SKM-1 (cell line): ENCODE measurements around the gene ROR2.
"Not testable (repeated sequence)": the region's sequence is repeated elsewhere in the genome, so short reads cannot be mapped to it uniquely, and the experiment has no call there.

Experiments
- DNase-seq: peaks from one replicate; lab custom pipeline; 2025; ENCODE audit not compliant: unreplicated experiment; lab: John Stamatoyannopoulos, UW

The ROR2 gene

DNA sequence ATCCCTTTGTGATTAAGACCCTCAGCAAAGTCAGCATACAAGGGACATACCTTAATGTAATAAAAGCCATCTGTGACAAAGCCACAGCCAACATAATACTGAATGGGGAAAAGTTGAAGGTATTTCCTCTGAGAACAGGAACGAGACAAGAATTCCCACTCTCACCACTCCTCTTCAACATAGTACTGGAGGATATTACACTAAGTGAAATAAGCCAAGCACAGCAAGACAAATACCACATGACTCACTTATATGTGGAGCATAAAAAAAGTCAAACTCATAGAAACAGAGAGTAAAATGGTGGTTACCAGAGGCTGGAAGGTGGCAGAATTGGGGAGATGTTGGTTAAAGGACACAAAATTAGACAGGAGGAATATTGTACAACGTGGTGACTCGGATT is 408.3 kb downstream of the ROR2 start:
- DNase-seq: no peak

DNA sequence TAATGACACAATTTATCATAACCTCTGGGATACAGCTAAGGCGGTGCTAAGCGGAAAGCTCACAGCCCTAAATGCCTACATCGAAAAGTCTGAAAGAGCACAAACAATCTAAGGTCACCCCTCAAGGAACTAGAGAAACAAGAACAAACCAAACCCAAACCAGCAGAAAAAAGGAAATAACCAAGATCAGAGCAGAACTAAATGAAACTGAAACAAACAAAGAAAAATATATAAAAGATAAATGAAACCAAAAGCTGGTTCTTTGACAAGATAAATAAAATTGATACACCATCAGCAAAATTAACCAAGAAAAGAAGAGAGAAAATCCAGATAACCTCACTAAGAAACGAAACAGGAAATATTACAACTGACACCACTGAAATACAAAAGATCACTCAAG is 409.5 kb downstream of the ROR2 start:
- not testable (repeated sequence) for DNase-seq

DNA sequence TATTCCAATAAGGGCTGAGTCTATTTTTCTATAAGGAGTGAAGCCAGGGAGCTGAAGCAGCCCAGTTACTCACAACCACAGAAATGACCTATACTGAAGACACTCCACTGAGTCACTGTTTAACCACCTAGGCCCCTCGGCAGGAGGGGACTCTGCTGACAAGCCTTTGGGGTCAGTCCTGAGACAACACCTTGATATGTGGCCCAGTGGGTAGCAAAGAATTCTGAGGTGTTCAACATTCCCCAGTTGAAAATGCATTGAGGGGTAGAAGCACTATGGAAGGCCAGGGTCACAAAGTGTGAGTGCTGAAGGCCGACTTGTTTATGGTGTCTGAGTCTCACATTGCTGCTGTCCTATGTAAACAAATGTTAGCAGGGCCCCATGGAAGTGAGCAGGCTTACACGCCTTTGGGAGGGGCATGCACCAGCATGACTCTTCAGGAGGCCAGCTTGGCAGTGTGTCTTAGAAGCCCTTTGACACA is 413.8 kb downstream of the ROR2 start:
- no peak for DNase-seq

DNA sequence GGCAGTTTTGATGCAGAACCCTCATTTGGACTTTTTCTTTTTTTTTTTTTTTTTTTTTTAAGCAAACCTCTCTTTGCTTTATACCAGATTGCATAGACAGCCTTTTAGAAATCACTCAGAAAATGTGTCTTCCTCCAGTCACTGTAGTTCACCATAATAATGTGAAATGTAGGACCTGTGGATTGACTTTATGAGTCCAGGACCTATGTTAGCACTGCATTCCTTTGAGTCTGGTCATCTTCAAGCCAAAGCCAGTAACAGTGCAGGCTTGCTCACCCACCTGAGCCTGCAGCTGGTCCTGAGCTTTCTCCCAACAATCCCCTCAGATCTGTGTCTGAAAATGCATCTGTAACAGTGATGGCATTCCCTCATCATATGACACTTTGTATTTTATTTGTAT is 415.7 kb downstream of the ROR2 start:
- DNase-seq: no peak

DNA sequence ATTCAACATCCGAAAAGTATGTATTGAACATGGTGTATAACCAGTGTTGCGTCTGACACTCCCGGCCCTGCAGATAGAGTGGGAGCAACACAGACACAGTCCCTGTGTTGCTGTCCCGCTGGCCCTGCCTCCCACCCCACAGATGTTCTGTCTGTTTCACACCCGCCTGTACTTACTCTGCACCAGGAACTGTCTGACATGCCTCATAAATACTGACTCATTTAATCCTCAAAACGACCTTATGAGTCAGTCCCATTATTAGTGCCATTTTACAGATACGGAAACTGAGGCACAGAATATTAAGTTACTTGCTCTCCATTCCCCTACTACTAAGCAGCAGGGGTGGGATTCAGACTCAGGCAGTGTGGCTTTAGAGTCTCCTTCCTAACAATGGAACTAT is 416.6 kb downstream of the ROR2 start:
- no peak for DNase-seq

DNA sequence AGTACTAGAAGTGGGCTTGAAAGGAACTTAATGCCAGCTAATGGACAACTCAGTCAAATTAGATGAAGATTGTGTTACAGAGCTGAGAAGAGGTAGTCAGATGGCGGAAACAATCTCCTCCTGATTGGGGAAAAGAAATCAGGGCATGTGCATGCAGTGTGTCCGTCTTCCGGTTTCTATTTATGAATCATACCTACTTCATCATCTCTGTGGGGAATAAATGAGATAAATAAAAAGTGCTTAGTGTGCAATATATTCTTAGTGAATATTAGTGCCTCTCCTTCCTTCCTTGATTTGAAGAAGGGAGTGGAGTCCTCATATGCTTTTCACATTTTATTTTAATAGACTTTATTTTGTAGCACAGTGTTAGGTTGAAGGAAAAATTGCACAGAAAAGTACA is 417.7 kb downstream of the ROR2 start:
- no peak for DNase-seq

DNA sequence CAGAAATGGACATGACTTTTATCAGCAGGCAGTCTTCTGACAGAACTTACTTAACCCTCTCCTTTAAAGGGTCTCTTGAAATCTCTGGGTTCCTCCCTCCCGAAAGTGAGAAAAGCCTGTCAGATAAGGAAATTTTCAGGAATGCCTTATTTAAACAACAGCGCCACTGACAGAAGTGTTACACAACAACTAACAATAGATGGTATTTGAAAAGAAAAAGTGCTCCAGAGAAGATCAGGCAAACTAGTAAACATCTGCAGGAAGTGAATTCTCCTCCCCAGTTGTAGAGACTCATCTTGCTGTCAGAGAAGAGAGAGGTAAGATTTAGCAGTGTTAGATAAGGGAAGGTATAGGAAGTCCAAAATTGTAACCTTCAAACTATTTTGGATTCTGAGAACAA is 419.2 kb downstream of the ROR2 start:
- DNase-seq: no peak

DNA sequence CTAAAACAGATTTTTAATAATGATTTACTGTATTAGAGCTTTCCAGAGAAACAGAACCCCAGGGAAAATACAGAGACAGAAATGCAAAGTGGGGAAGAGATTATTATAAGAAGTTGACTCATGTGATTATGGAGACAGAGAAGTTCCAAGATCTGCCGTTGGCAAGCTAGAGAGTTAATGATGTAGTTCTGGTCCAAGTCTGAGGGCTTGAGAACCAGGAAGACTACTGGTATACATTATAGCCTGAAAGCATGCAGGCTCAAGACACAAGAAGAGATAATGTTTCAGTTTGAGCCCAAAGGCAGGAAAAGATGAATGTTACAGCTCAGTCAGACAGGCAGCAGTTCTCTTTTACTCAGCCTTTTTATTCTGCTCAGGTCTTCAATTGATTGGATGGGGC is 427.5 kb downstream of the ROR2 start:
- no peak for DNase-seq

DNA sequence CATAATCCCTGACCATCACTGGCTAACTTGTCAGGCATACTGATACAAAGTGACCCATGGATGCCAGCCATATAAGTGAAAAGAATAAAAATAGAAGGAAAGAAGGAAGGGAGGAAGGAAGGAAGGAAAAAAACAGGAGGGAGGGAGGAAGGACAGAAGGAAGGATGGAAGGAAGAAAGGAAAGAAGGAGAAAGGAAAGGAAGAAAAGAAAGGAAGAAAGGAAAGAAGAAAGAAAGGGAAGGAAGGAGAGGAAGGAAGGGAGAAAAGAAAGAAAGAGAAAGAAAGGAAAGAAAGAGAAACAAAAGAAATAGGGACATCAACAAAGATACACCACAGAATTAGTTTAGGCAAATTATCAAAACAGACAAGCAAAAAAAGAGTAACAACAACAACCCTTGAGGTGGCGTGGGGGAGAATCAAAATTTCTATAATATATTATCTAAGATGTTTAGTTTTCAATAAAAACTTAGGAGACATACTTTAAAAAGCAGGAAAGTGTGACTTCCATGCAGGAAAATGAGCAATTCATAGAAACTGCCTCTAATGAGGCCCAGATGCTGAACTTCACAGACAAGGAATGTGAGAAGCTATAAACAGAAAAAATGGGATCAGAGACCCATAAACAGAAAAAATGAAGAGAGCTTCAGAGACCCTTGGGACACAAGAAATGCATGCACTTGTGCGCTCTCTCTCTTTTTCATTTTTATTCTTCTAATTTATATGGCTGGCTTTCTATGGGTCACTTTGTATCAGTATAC is 430.3 kb downstream of the ROR2 start:
- no peak for DNase-seq

DNA sequence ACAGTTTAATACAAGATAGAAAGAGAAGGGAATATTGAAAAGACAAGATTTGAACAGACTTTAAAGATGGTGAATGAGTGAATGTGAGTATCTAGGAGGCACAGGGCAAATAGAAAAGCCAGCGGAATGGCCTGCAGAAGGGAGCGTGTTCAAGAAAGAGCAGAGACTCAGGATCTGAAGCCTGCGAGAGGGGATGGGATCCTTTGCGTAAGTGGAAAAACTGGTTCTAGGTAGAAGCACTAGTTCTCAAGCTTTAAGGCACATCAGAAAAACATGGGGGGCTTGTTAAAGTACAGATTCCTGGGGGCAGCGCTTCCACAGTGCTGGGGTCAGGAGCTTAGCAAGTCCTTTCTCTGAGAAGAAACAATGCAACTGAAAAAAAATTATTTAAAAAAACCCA is 431.6 kb downstream of the ROR2 start:
- DNase-seq: no peak

DNA sequence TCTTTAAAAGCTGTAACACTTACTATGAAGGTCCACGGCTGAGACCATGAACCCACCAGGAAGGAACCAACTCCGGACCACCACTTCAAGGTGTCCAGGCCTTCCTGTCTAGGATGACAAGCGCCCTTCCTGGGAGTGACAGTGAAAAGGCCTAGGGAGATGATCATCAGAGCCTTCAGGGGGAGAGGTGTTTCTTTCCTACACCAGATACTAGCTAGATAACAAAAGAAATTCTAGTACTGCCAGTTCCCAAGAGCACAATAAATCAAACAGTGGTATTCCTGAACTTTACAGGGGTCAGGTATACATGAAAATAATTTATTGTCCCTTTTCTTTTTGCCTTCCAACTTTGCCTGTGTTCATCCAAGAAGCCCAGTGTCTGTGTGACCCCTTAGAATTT is 432.2 kb downstream of the ROR2 start:
- DNase-seq: no peak

DNA sequence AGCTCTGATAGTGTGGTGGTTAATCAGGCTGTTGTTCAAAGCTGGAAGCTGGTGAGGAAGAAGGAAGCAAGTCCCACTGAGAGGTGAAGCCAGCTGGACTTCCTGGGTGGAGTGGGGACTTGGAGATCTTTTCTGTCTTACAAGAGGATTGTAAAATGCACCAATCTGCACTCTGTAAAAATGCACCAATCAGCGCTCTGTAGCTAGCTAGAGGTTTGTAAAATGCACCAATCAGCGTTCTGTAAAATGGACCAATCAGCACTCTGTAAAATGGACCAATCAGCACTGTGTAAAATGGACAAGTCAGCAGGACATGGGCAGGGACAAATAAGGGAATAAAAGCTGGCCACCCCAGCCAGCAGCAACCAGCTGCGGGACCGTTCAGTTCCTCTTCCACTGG is 432.7 kb downstream of the ROR2 start:
- not testable (repeated sequence) for DNase-seq

DNA sequence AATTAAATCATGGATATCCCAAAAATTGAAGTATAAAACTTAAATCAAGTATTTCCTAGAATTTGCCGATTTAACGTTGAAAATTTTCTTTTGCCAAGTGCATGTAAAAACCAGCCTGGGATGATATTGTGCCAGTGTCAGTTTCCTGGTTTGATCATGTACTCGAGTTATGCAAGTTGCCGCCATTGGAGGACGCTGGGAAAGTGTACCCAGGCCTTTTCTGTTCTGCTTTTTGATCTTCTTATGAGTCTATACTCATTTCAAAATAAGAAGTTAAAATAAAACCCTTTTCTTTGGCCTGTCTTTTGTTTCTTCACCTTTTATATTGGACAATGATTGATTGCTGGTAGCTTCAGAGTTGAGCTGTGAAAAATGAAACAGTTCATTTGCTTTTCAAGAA is 433.3 kb downstream of the ROR2 start:
- DNase-seq: no peak

DNA sequence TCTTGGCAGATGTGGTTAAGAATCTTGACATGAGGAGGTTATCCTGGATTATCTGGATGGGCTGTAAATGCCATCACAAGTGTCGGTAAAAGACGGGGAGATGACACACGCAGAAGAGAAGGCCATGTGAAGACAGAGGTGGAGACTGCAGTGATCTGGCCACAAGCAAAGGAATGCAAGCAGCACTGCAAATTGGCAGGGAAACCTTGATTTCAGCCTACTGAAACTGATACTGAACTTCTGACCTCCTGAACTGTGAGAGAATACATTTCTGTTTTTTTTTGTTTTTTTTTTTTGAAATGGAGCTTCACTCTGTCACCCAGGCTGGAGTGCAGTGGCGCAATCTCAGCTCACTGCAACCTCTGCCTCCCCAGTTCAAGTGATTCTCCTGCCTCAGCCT is 433.9 kb downstream of the ROR2 start:
- DNase-seq: no peak

DNA sequence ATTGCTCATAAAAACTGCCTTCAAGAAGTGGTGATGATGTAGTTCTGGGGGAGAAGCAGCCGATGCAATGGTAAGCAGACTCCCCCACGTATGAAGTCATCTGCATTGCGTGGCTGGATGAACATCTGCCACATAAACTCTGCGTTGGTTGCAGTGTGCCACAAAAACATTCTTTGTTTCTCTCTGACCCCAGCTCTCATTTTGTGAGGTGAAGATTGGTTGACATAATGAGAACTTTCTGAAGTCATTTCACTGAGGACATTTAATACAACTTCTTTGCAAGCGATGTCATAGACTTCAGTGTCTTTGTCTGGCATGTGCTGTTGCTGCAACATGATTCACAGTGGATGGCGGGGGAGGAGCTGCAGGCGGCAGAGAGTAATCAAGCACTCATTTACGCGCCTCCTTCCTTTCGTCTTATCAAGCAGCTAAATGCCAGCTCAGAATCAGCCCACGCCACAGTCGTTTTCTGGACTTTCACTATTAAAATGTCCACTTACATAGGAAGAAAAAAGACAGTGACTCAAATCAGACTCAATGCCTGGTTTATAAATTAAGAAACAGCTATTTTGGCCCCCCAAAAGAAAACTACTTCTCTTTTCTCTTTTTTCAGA is 434.8 kb downstream of the ROR2 start:
- DNase-seq: no peak
